Natural killer cell (primary cell): ENCODE results near the gene GPR17. TPM values are rescaled to one million over a fixed set of nuclear protein-coding genes. Genes with fewer than 3 reads are reported as not detected.

Experiments
- ATAC-seq, 3 donors: fragments of 150-1000 bp in 2 of 3; fragments of 200-7000 bp in 1 of 3; cut with Tn5 transposase; 1 replicate in 1 of 3; 2 replicates in 2 of 3; pipeline ENCODE4 v1.10.0; 2021; ENCODE audit warnings: mild to moderate bottlenecking in 2 of 3, moderate library complexity in 2 of 3
- DNase-seq, 2 donors: peaks; one replicate each; pipeline versions ENCODE4 v3.0.0 to v3.0.0-alpha.2; 2013 to 2021; ENCODE audit warnings: mixed read lengths in 1 of 2
- H3K27ac ChIP-seq: one replicate; pipeline ENCODE4 v1.5.1; 2013; ENCODE audit warnings: mild to moderate bottlenecking, low read length
- H3K27me3 ChIP-seq: one replicate; pipeline ENCODE4 v1.6.1; 2013; ENCODE audit warnings: low read length; ENCODE audit not compliant: control insufficient read depth, insufficient read depth
- H3K36me3 ChIP-seq: one replicate; pipeline ENCODE4 v1.6.1; 2013; ENCODE audit warnings: low read length; ENCODE audit not compliant: control insufficient read depth, insufficient read depth
- H3K4me1 ChIP-seq: one replicate; pipeline ENCODE4 v1.6.1; 2013; ENCODE audit warnings: low read length; ENCODE audit not compliant: control insufficient read depth, insufficient read depth
- H3K4me3 ChIP-seq: one replicate; pipeline ENCODE4 v1.5.1; 2013; ENCODE audit warnings: low read length
- H3K9me3 ChIP-seq: one replicate; pipeline ENCODE4 v1.6.1; 2013; ENCODE audit warnings: low read length; ENCODE audit not compliant: control insufficient read depth, insufficient read depth
- H3K27ac Mint-ChIP-seq, 2 donors: one replicate each; pipeline ENCODE4 v1.8.0; 2022; ENCODE audit warnings: mild to moderate bottlenecking in 2 of 2, mixed read lengths in 2 of 2, moderate library complexity in 1 of 2
- H3K27me3 Mint-ChIP-seq, 2 donors: one replicate each; pipeline ENCODE4 v1.8.0; 2022; ENCODE audit warnings: low read depth in 2 of 2, mixed read lengths in 2 of 2
- H3K36me3 Mint-ChIP-seq: one replicate; pipeline ENCODE4 v1.8.0; 2022; ENCODE audit warnings: mixed read lengths
- H3K4me1 Mint-ChIP-seq, 2 donors: one replicate each; pipeline ENCODE4 v1.8.0; 2022; ENCODE audit warnings: mixed read lengths in 2 of 2
- H3K4me3 Mint-ChIP-seq: one replicate; pipeline ENCODE4 v1.8.0; 2022; ENCODE audit warnings: mild to moderate bottlenecking, moderate library complexity, mixed read lengths
- H3K9me3 Mint-ChIP-seq, 2 donors: one replicate each; pipeline ENCODE4 v1.8.0; 2022; ENCODE audit warnings: mixed read lengths in 2 of 2
- CTCF ChIP-seq: fragments of 200-600 bp; IDR thresholded peaks from one replicate; pipeline ENCODE4 v1.8.0; 2022; ENCODE audit warnings: antibody characterized with exemption
- WGBS: methylation state at CpG from one replicate; pipeline ENCODE4 v1.1.7; 2013; ENCODE audit warnings: missing lambda C conversion rate; ENCODE audit not compliant: insufficient coverage; 5-methylcytosine and 5-hydroxymethylcytosine counted together
- intact Hi-C: fragments of 100-400 bp; cut with micrococcal nuclease; formaldehyde crosslinking; loops from one replicate; pipeline ENCODE4 v1.14.2; 2022
- total RNA-seq, 4 donors: library from RNA; stranded (reverse); fragments of 120-200 nt in 1 of 4; gene quantifications; one replicate each; pipeline versions ENCODE4 v1.2.3 to v1.2.4, GENCODE V29; 2013 to 2022

Gene GPR17
- total RNA-seq, 3 donors from 2014 or later (not counting 1 experiment from before 2014, with no cell fraction given) = not detected

DNA sequence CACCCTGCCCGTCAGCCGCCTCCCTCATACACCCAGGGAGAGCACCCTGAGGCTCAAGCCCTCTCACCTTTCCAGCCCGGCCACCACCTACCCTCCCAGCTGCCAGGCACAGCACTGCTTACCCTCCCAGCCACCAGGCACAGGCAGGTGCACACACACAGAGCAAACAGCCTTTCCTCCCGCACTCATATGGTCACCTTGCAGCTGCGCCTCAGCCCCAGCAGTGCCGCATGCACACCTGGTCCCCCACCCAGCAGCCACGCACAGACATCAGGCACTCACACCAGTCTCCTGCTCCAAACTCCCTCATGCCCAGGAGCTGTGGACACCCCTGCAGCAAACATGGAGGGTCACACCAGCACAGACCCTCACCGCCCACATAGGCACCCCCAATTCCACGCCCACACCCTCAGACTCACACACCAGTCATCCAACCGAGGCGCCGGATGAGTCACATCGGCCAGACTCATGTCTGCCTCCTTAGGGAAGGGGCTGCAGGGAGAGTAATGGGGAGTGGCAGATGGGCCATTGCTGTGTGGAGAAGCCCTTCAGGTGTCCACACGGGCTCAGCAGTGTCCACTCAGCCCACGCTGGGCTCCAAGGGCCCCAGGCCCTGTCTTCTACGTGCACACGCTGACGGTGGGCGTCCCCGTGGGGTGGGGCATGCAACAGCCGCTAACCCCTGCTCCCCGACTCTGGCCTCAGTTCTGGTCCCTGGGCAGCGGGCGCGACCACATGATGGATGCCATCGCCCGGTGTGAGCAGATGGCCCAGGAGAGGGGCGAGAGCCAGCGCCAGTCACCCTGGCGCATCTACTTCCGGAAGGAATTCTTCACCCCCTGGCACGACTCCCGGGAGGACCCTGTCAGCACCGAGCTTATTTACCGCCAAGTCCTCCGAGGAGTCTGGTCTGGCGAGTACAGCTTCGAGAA, 22.3 kb upstream of the GPR17 start:
- intact Hi-C loops = no loop called here
- 88% methylated on average over 37 of the region's 38 CpGs for WGBS
- H3K27ac Mint-ChIP-seq = no peak overlapping the region
- Histone ChIP-seq H3K27me3 (no peaks in the 10 kb centered on the region), H3K4me3 (no peak overlapping the region), H3K27ac (no peak overlapping the region), H3K9me3 (no peaks in the 10 kb centered on the region), H3K36me3 (no peaks in the 10 kb centered on the region), H3K4me1 (peaks cover 5% of the 10 kb centered on the region)
- H3K27me3 Mint-ChIP-seq = peaks cover 0 to 8% of the 10 kb centered on the region in 2 donors
- no peaks in the 10 kb centered on the region for H3K36me3 Mint-ChIP-seq
- no peak for DNase-seq
- TF ChIP-seq CTCF = no peak
- ATAC-seq = no peak
- no peaks in the 10 kb centered on the region for H3K9me3 Mint-ChIP-seq
- H3K4me3 Mint-ChIP-seq = no peak overlapping the region
- no peaks in the 10 kb centered on the region for H3K4me1 Mint-ChIP-seq

DNA sequence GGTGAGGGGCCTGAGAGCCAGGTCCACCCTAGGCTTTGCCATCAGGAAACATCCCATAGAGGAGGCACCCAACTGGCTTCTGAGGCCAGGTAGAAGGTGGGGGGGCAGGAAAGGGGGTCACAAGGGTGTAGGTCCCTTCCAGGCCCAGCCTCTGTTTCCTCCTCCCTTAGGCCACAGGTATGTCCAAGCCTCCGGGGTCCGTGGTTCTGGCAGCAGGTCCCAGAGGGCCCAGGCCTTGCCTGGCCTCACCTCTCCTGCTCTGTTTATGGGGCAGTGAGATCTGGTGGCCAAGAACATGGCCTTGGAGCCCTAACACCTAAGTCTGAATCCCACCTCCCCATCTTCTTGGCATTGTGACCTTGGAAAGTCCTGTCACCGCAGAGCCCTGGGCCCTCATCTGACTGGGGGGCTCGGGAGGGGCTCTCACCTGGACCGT, 21.6 kb upstream of the GPR17 start:
- Histone ChIP-seq H3K9me3 (no peaks in the 10 kb centered on the region), H3K36me3 (no peaks in the 10 kb centered on the region), H3K27me3 (no peaks in the 10 kb centered on the region), H3K4me1 (peaks cover 5% of the 10 kb centered on the region), H3K4me3 (no peak overlapping the region), H3K27ac (no peak overlapping the region)
- no peak overlapping the region for H3K4me3 Mint-ChIP-seq
- H3K9me3 Mint-ChIP-seq = no peaks in the 10 kb centered on the region
- TF ChIP-seq CTCF = no peak
- H3K36me3 Mint-ChIP-seq = no peaks in the 10 kb centered on the region
- ATAC-seq = no peak
- 94% methylated on average over 5 of the region's 5 CpGs for WGBS
- no peaks in the 10 kb centered on the region for H3K4me1 Mint-ChIP-seq
- H3K27ac Mint-ChIP-seq = no peak overlapping the region
- DNase-seq = no peak
- intact Hi-C loops = no loop called here
- H3K27me3 Mint-ChIP-seq = peaks cover 0 to 6% of the 10 kb centered on the region in 2 donors

GRCh38 chr2:127624756-127625571, 21.0 kb upstream of the GPR17 start:
- H3K9me3 ChIP-seq = no peaks in the 10 kb centered on the region
- ATAC-seq = no peak
- peaks cover 0 to 6% of the 10 kb centered on the region in 2 donors for H3K27me3 Mint-ChIP-seq
- H3K36me3 ChIP-seq = no peaks in the 10 kb centered on the region
- WGBS = 85% methylated on average over 18 of the region's 23 CpGs
- no peak for DNase-seq
- no peak for TF ChIP-seq CTCF
- peaks cover 3% of the 10 kb centered on the region for H3K4me1 ChIP-seq
- no peak overlapping the region for H3K27ac ChIP-seq
- no peaks in the 10 kb centered on the region for H3K36me3 Mint-ChIP-seq
- no peaks in the 10 kb centered on the region for H3K4me1 Mint-ChIP-seq
- intact Hi-C loops = no loop called here
- no peak overlapping the region for H3K4me3 Mint-ChIP-seq
- H3K27ac Mint-ChIP-seq = no peak overlapping the region
- H3K9me3 Mint-ChIP-seq = no peaks in the 10 kb centered on the region
- no peaks in the 10 kb centered on the region for H3K27me3 ChIP-seq
- H3K4me3 ChIP-seq = no peak overlapping the region
